Right lobe of liver (tissue), 6 donors: ENCODE measurements around the gene SLC25A42. TPM values are rescaled to one million over a fixed set of nuclear protein-coding genes. Genes with fewer than 3 reads are reported as not detected.
A peak's percentile ranks its signal among the peaks of the same experiment; 100 is the strongest.

Experiments
- ATAC-seq, 4 donors: fragments of 200-7000 bp; cut with Tn5 transposase; one replicate each; pipeline ENCODE4 v1.9.1; 2020; ENCODE audit warnings: mild to moderate bottlenecking in 4 of 4, moderate library complexity in 4 of 4
- DNase-seq, 3 donors: peaks; one replicate each; pipeline ENCODE4 v3.0.0-alpha.2; 2020
- H3K27ac ChIP-seq, 3 donors: fragments of 200-600 bp; one replicate each; pipeline ENCODE4 v1.8.0; 2022
- H3K27me3 ChIP-seq, 2 donors: fragments of 200-600 bp; one replicate each; pipeline ENCODE4 v1.8.0; 2022
- H3K36me3 ChIP-seq, 4 donors: fragments of 200-600 bp; sonication (generic) in 1 of 4; one replicate each; pipeline versions ENCODE4 v1.5.1 to v1.8.0; 2017 to 2022; ENCODE audit warnings: control low read depth in 1 of 4
- H3K4me1 ChIP-seq, 4 donors: fragments of 200-600 bp; sonication (generic) in 1 of 4; one replicate each; pipeline versions ENCODE4 v1.5.1 to v1.8.0; 2017 to 2022; ENCODE audit warnings: control low read depth in 1 of 4
- H3K4me3 ChIP-seq, 3 donors: fragments of 200-600 bp; one replicate each; pipeline ENCODE4 v1.8.0; 2022
- H3K9me3 ChIP-seq, 4 donors: fragments of 200-600 bp; sonication (generic) in 1 of 4; one replicate each; pipeline versions ENCODE4 v1.5.1 to v1.8.0; 2017 to 2022; ENCODE audit warnings: control low read depth in 1 of 4
- POLR2A ChIP-seq: fragments of 450-650 bp; IDR thresholded peaks from one replicate; pipeline ENCODE4 v1.6.1; 2017; ENCODE audit warnings: antibody characterized with exemption, mild to moderate bottlenecking
- WGBS: methylation state at CpG from one replicate; pipeline ENCODE4 v1.1.6; 2018; ENCODE audit warnings: low coverage, low lambda C conversion rate; ENCODE audit not compliant: insufficient coverage; ENCODE audit errors: missing lambda C conversion rate; 5-methylcytosine and 5-hydroxymethylcytosine counted together
- intact Hi-C, 2 donors: fragments of 100-400 bp; cut with DNase I; formaldehyde crosslinking; loops; one replicate each; pipeline versions ENCODE4 v1.11.2 to v1.14.1; 2022
- total RNA-seq, 6 experiments: library from RNA; depleted of rRNA in 2 of 6; stranded (reverse); fragments of >200 nt in 2 of 6; fragmentation: NEBNext Ultra II Directional in 3 of 6; extraction: Animal tissue kit (Norgen Biotek cat#: 25700) in 3 of 6; gene quantifications; one replicate each; pipeline versions ENCODE4 v1.1.0 to v1.2.4, GENCODE V29; 2016 to 2023
- TF ChIP-seq, protein P1 (sequence below), 4 donors: fragments of 200-600 bp in 3 of 4; fragments of 450-650 bp in 1 of 4; IDR thresholded peaks; one replicate each; pipeline versions ENCODE4 v1.5.1 to v1.8.0; 2016 to 2022; ENCODE audit warnings: antibody characterized with exemption in 4 of 4, mild to moderate bottlenecking in 2 of 4
- donor health status: DM: no; HTN: yes; CAD: no.
- donor health status: DM: no; HTN: no; CAD: no.
- donor health status: DM: no; HTN: no; CAD: no.
- donor health status: DM: no; HTN: yes; CAD: no.
- donor health status: DM: no; HTN: yes; CAD: no.

The SLC25A42 gene
- total RNA-seq, 6 experiments from 2014 or later: 20.7 to 80.7 (median 69.7) TPM

DNA sequence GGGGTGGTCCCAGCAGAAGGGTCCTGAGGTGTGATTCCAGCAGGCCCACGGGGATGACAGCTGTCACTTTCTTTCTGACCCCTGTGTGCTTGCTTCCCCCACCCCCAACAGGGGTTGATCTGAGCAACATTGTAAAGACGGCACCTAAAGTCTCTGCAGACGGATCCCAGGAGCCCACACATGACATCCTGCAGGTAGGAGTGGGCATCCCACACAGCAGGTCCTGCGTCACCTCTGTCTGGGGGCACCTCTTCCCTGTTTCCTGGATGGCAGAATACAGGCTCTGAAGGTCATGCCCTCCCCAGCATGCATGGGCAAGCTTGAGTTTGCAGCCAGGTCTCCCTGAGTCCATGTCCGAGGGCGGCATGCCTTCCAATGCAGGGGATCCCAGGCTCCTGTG, 19.9 kb upstream of the SLC25A42 start:
- no peak overlapping the region for H3K4me3 ChIP-seq
- TF ChIP-seq, protein P1, sequence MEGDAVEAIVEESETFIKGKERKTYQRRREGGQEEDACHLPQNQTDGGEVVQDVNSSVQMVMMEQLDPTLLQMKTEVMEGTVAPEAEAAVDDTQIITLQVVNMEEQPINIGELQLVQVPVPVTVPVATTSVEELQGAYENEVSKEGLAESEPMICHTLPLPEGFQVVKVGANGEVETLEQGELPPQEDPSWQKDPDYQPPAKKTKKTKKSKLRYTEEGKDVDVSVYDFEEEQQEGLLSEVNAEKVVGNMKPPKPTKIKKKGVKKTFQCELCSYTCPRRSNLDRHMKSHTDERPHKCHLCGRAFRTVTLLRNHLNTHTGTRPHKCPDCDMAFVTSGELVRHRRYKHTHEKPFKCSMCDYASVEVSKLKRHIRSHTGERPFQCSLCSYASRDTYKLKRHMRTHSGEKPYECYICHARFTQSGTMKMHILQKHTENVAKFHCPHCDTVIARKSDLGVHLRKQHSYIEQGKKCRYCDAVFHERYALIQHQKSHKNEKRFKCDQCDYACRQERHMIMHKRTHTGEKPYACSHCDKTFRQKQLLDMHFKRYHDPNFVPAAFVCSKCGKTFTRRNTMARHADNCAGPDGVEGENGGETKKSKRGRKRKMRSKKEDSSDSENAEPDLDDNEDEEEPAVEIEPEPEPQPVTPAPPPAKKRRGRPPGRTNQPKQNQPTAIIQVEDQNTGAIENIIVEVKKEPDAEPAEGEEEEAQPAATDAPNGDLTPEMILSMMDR (IDR thresholded peaks at IDR 0.05): no peak
- TF ChIP-seq POLR2A: no peak
- WGBS: 82% methylated on average over 3 of the region's 6 CpGs

DNA sequence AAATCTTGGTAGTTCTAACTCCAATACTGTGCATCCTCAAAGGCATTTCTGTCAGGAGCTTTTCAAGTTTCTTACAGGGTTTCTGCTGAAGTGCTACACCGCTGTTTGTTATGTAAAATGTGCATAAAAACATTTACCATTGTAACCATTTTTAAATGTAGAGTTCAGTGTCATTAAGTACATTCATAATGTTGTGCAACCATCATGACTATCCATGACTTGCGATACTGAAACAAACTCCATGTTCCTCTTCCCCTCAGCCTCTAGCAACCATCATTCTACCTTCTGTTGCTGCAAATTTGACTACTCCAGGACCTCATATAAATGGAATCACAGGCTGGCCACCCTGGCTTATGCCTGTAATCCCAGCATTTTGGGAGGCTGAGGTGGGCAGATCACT, 14.4 kb upstream of the SLC25A42 start:
- H3K4me3 ChIP-seq: no peak overlapping the region
- H3K27ac ChIP-seq: no peak overlapping the region
- H3K36me3 ChIP-seq: peaks cover 0 to 5% (median 2%) of the 10 kb centered on the region in 4 donors
- no peaks in the 10 kb centered on the region for H3K9me3 ChIP-seq
- no peak for TF ChIP-seq POLR2A
- TF ChIP-seq, protein P1 (IDR thresholded peaks at IDR 0.05): no peak
- whole genome bisulfite sequencing: 83% methylated on average over 2 of the region's 2 CpGs
- peaks cover 0 to 15% (median 3%) of the 10 kb centered on the region in 4 donors for H3K4me1 ChIP-seq
- DNase-seq (no peak), ATAC-seq (no peak)
- no peaks in the 10 kb centered on the region for H3K27me3 ChIP-seq
- intact Hi-C loops: no loop called here

More for the DNA sequence above, 19.9 kb upstream of the SLC25A42 start:
- Histone ChIP-seq H3K27ac (no peak overlapping the region), H3K9me3 (no peaks in the 10 kb centered on the region), H3K36me3 (peaks cover 0 to 9% (median 4%) of the 10 kb centered on the region in 4 donors), H3K4me1 (peaks cover 0 to 16% (median 4%) of the 10 kb centered on the region in 4 donors), H3K27me3 (no peaks in the 10 kb centered on the region)
- DNase-seq (no peak), ATAC-seq (no peak)
- intact Hi-C loops: no loop called here

DNA sequence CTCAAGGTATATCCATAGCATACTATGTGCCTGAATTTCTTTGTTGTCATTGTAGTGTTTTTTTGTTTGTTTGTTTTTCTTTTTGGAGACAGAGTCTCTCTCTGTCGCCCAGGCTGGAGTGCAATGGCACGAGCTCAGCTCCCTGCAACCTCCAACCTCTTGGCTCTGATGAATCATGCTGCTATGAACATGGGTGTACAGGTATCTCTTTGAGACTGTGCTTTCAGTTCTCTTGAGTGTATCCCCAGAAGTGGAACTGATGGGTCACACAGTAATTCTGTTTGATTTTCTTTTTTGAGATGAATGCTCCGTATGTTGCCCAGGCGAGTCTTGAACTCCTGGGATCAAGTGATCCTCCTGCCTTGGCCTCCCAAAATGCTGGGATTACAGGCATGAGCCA, 13.7 kb upstream of the SLC25A42 start:
- DNase-seq (no peak), ATAC-seq (no peak)
- peaks cover 0 to 9% (median 3%) of the 10 kb centered on the region in 4 donors for H3K36me3 ChIP-seq
- no peaks in the 10 kb centered on the region for H3K9me3 ChIP-seq
- TF ChIP-seq, protein P1 (IDR thresholded peaks at IDR 0.05): no peak
- TF ChIP-seq POLR2A: no peak
- peaks cover 0 to 15% (median 6%) of the 10 kb centered on the region in 4 donors for H3K4me1 ChIP-seq
- no peaks in the 10 kb centered on the region for H3K27me3 ChIP-seq
- intact Hi-C loops: loop anchor here (10.0 kb wide), 1 partner anchor 65 kb away; no protein-coding TSS in a partner anchor
- 68% methylated on average over 4 of the region's 4 CpGs for WGBS
- H3K27ac ChIP-seq: no peak overlapping the region
- H3K4me3 ChIP-seq: no peak overlapping the region

DNA sequence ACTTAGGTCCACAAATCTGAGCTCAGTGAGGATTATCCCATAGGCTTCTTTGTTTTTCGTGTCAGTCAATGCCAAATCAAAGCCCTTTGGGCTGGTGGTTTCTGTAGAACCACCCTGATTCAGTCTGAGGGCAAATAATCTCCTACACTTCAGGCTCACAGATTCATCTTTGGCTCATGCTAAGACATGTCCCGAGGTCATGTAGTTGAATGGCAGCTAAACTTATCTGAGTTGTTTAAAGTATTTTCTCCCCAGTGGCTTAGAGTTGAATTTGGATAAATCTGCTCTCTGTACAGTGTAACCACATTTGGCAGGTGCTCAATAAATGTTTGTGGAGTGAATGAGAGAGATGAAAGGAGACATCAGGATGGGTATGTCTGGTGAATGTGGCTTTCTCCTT, 13.1 kb upstream of the SLC25A42 start:
- intact Hi-C loops: loop anchor here (10.0 kb wide), 1 partner anchor 64 kb away; no protein-coding TSS in a partner anchor
- ATAC-seq (no peak), DNase-seq (no peak)
- H3K4me1 ChIP-seq: peaks cover 0 to 15% (median 6%) of the 10 kb centered on the region in 4 donors
- H3K27ac ChIP-seq: peak overlapping the region in 2 of 3 donors; percentile 34 to 41
- peaks cover 0 to 12% (median 5%) of the 10 kb centered on the region in 4 donors for H3K36me3 ChIP-seq
- no peaks in the 10 kb centered on the region for H3K9me3 ChIP-seq
- H3K4me3 ChIP-seq: no peak overlapping the region
- 83% methylated on average over 2 of the region's 2 CpGs for WGBS
- no peak for TF ChIP-seq POLR2A
- TF ChIP-seq, protein P1 (IDR thresholded peaks at IDR 0.05): no peak
- H3K27me3 ChIP-seq: no peaks in the 10 kb centered on the region
